ENCODE data around the gene SGCD. TPM values are rescaled to one million over a fixed set of nuclear protein-coding genes. Genes with fewer than 3 reads are reported as not detected.

Gene SGCD
- total RNA-seq, 2 experiments from 2014 or later, result not detected

DNA sequence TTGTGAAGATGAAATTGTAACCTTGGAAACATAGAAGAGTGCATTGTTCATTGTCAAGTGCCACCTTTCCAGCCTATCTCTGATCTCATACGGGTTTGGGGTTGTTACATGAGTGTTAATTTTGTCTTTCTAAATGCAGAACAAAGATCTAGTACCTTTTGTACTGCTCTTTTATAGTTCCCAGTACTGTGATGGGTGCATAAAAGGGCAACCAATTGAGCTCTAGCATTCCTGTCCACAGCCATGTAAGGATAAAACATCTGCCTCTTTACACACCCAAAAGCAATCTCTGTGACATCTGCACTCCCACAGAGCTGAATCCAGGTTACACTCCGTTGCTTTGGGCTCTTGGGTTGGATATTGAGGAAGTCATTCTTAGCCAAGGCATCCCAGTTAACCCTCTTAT, 255.2 kb downstream of the SGCD start:
- no peaks in the 10 kb centered on the region for H3K36me3 ChIP-seq (ENCODE audit: insufficient read depth, low read length)
- CTCF ChIA-PET (ENCODE audit: unreplicated experiment), result no interaction called here
- no peaks in the 10 kb centered on the region for H3K9me2 ChIP-seq (ENCODE audit: insufficient read depth, low read length)
- POLR2A ChIA-PET, result interaction anchor here (0.5 to 0.9 kb wide), 2 partner anchors 29 to 550 kb away, joined by 3 read pairs; no protein-coding TSS in a partner anchor
- DNase-seq (ENCODE audit: low spot score), result no peak
- H3K4me2 ChIP-seq (ENCODE audit: low read length), result no peak overlapping the region
- no peaks in the 10 kb centered on the region for H3K79me2 ChIP-seq (ENCODE audit: insufficient read depth, low read depth, low read length)
- H3K4me1 ChIP-seq (ENCODE audit: insufficient read depth, low read length, poor library complexity, severe bottlenecking), result no peaks in the 10 kb centered on the region
- no peak for TF ChIP-seq EZH2phosphoT487 (IDR thresholded peaks at IDR 0.05; ENCODE audit: borderline replicate concordance, low read depth, low read length)
- TF ChIP-seq, protein P1, sequence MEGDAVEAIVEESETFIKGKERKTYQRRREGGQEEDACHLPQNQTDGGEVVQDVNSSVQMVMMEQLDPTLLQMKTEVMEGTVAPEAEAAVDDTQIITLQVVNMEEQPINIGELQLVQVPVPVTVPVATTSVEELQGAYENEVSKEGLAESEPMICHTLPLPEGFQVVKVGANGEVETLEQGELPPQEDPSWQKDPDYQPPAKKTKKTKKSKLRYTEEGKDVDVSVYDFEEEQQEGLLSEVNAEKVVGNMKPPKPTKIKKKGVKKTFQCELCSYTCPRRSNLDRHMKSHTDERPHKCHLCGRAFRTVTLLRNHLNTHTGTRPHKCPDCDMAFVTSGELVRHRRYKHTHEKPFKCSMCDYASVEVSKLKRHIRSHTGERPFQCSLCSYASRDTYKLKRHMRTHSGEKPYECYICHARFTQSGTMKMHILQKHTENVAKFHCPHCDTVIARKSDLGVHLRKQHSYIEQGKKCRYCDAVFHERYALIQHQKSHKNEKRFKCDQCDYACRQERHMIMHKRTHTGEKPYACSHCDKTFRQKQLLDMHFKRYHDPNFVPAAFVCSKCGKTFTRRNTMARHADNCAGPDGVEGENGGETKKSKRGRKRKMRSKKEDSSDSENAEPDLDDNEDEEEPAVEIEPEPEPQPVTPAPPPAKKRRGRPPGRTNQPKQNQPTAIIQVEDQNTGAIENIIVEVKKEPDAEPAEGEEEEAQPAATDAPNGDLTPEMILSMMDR (conservative IDR thresholded peaks at IDR 0.05; ENCODE audit: low read length), result no peak
- no peaks in the 10 kb centered on the region for H4K20me1 ChIP-seq (ENCODE audit: insufficient read depth, low read length)
- H3K4me3 ChIP-seq (ENCODE audit: low read depth, low read length, poor library complexity, severe bottlenecking), result no peak overlapping the region
- intact Hi-C loops (cut with micrococcal nuclease; ENCODE audit: unreplicated experiment), result no loop called here
- no peak overlapping the region for H2AFZ ChIP-seq (ENCODE audit: low read length)
- BruUV-seq (replicated peaks), result no TSS peak
- H3K9me3 ChIP-seq (ENCODE audit: low read length), result no peaks in the 10 kb centered on the region
- no peak overlapping the region for H3K27ac ChIP-seq (ENCODE audit: low read depth, low read length, poor library complexity, severe bottlenecking)

DNA sequence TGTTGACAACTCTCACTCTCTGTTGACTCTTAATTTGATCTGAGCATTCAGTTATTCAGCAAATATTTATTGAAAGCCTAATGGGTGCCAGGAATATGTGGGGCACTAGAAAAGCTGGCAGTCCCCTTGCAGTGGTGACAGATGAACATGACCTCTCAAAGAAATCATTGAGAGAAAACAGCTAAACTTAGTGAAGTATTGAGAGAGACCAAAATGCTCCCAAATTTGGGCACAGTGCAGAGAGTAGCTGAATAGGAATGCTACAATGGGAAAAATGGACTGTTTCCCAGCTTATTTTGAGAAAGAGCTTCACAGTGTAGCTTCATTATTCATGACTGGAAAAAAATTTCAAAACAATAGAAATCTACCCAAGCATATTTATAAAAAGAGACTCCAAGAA, 257.9 kb downstream of the SGCD start:
- H3K4me1 ChIP-seq (ENCODE audit: insufficient read depth, low read length, poor library complexity, severe bottlenecking), result no peaks in the 10 kb centered on the region
- ChIA-PET CTCF (ENCODE audit: unreplicated experiment) (no interaction called here), POLR2A (no interaction called here)
- H3K27ac ChIP-seq (ENCODE audit: low read depth, low read length, poor library complexity, severe bottlenecking), result no peak overlapping the region
- H3K4me3 ChIP-seq (ENCODE audit: low read depth, low read length, poor library complexity, severe bottlenecking), result no peak overlapping the region
- DNase-seq (ENCODE audit: low spot score), result no peak
- no peaks in the 10 kb centered on the region for H3K36me3 ChIP-seq (ENCODE audit: insufficient read depth, low read length)
- intact Hi-C loops (cut with micrococcal nuclease; ENCODE audit: unreplicated experiment), result no loop called here
- no peaks in the 10 kb centered on the region for H4K20me1 ChIP-seq (ENCODE audit: insufficient read depth, low read length)
- H2AFZ ChIP-seq (ENCODE audit: low read length), result no peak overlapping the region
- no peaks in the 10 kb centered on the region for H3K9me3 ChIP-seq (ENCODE audit: low read length)
- no TSS peak for BruUV-seq (replicated peaks)
- H3K9me2 ChIP-seq (ENCODE audit: insufficient read depth, low read length), result no peaks in the 10 kb centered on the region
- no peak overlapping the region for H3K4me2 ChIP-seq (ENCODE audit: low read length)
- H3K79me2 ChIP-seq (ENCODE audit: insufficient read depth, low read depth, low read length), result no peaks in the 10 kb centered on the region
- TF ChIP-seq, protein P1 (conservative IDR thresholded peaks at IDR 0.05; ENCODE audit: low read length), result no peak
- TF ChIP-seq EZH2phosphoT487 (IDR thresholded peaks at IDR 0.05; ENCODE audit: borderline replicate concordance, low read depth, low read length), result no peak

DNA sequence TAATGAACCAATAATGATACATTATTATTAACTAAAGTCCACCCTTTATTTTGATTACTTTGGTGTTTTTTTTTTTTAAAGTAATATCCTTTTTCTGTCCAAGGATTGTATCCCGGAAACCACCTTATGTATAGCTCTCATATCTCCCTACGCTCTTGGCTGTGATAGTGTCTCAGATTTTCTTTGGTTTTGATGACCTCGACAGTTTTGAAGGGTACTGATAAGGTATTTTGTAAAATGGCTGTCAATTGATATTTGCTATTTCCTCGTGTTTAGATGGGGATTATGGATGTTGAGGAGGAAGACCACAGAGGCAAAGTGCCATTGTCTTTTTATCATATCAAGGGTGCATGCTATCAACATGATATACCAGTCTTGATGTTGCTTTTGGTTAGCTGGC, 259.0 kb downstream of the SGCD start:
- Histone ChIP-seq H3K36me3 (ENCODE audit: insufficient read depth, low read length) (no peaks in the 10 kb centered on the region), H3K4me1 (ENCODE audit: insufficient read depth, low read length, poor library complexity, severe bottlenecking) (no peaks in the 10 kb centered on the region), H3K79me2 (ENCODE audit: insufficient read depth, low read depth, low read length) (no peaks in the 10 kb centered on the region), H2AFZ (ENCODE audit: low read length) (no peak overlapping the region), H3K4me3 (ENCODE audit: low read depth, low read length, poor library complexity, severe bottlenecking) (no peak overlapping the region), H3K4me2 (ENCODE audit: low read length) (no peak overlapping the region), H3K27ac (ENCODE audit: low read depth, low read length, poor library complexity, severe bottlenecking) (no peak overlapping the region), H3K9me3 (ENCODE audit: low read length) (no peaks in the 10 kb centered on the region), H3K9me2 (ENCODE audit: insufficient read depth, low read length) (no peaks in the 10 kb centered on the region), H4K20me1 (ENCODE audit: insufficient read depth, low read length) (no peaks in the 10 kb centered on the region)
- BruUV-seq (replicated peaks), result no TSS peak
- POLR2A ChIA-PET, result interaction anchor here (0.6 to 0.7 kb wide), 4 partner anchors 11 to 1208 kb away, joined by 3 to 4 read pairs (median 3); no protein-coding TSS in a partner anchor
- no peak for TF ChIP-seq EZH2phosphoT487 (IDR thresholded peaks at IDR 0.05; ENCODE audit: borderline replicate concordance, low read depth, low read length)
- TF ChIP-seq, protein P1 (conservative IDR thresholded peaks at IDR 0.05; ENCODE audit: low read length), result no peak
- no peak for DNase-seq (ENCODE audit: low spot score)
- intact Hi-C loops (cut with micrococcal nuclease; ENCODE audit: unreplicated experiment), result no loop called here
- CTCF ChIA-PET (ENCODE audit: unreplicated experiment), result no interaction called here

Measured in OCI-LY7 (cell line).